Measurements from ENCODE around the gene SDK1.

The SDK1 gene

DNA sequence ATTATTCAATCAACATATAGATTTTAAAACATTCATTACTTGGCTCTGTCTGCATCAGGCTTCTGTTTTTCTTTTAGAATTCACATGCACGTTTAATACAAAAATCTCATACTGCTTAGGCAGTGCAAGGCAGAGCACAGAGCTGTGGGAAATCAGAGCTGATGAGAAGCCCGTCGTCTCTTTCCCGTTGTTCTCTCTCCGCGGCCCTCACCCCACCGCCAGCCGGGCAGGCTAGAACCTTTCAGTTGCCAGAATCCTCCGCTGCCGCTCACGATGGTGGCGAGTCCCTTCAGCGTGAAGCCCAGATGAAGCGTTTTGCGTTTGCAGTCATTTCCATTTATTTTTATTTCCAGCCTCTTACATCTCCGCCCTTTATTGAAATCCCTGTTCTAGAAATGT is 648.2 kb downstream of the SDK1 start:
- no peak for DNase-seq (ENCODE audit: low read depth)
- no peak overlapping the region for H3K4me3 ChIP-seq (ENCODE audit: low read length)
- TF ChIP-seq, protein P1, sequence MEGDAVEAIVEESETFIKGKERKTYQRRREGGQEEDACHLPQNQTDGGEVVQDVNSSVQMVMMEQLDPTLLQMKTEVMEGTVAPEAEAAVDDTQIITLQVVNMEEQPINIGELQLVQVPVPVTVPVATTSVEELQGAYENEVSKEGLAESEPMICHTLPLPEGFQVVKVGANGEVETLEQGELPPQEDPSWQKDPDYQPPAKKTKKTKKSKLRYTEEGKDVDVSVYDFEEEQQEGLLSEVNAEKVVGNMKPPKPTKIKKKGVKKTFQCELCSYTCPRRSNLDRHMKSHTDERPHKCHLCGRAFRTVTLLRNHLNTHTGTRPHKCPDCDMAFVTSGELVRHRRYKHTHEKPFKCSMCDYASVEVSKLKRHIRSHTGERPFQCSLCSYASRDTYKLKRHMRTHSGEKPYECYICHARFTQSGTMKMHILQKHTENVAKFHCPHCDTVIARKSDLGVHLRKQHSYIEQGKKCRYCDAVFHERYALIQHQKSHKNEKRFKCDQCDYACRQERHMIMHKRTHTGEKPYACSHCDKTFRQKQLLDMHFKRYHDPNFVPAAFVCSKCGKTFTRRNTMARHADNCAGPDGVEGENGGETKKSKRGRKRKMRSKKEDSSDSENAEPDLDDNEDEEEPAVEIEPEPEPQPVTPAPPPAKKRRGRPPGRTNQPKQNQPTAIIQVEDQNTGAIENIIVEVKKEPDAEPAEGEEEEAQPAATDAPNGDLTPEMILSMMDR (IDR thresholded peaks at IDR 0.05; ENCODE audit: insufficient read depth, low read depth, low read length, missing control alignments), result no peak

DNA sequence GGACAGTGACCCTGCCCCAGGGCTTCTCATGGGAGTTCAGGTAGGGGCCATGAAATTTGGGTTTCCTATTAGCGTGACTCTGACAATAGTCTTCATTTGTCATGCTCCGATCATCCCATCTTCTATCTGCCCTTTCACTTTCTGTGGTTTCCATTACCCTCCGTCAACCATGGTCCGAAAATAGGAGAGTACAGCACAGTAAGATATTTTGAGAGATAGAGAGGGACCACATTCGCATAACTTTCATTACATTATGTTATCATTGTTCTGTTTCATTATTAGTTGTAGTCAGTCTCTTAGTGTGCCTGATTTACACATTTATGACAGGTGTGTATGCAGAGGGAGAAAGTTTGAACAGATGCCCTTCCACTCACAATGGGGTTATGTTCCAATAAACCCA is 649.2 kb downstream of the SDK1 start:
- no peak for DNase-seq (ENCODE audit: low read depth)
- H3K4me3 ChIP-seq (ENCODE audit: low read length), result no peak overlapping the region
- TF ChIP-seq, protein P1 (IDR thresholded peaks at IDR 0.05; ENCODE audit: insufficient read depth, low read depth, low read length, missing control alignments), result no peak

DNA sequence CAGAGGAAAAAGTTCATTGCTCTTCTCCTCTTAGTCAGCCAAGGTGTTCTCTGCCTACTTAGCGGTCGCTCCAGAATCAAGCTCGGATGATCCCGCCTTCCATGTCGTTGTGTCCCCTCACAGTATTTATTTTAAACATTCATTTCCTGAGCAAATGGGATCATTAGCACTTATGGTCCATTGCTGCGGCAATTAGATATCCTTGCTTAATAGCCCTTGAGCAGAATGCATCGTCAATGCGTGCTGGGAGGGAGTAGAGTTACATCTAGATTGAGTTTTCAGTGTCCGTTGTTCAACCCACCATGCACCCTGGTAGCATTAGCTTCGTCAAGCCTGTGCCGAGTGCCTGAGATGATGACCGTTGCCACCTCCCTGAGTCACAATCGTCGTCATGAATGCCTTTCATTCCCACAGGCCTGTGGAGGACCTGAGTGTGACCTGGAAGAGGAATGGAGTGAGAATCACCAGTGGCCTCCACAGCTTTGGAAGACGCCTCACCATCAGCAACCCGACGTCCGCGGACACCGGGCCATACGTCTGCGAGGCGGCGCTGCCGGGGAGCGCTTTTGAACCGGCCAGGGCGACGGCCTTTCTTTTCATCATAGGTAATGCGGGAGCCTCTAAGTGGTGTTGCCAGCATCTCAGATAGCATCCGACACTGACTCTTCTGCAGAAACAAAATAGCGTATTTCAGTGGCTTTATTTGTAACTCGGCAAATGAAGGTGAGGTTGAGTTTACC is 650.4 kb downstream of the SDK1 start:
- TF ChIP-seq, protein P1 (IDR thresholded peaks at IDR 0.05; ENCODE audit: insufficient read depth, low read depth, low read length, missing control alignments), result no peak
- H3K4me3 ChIP-seq (ENCODE audit: low read length), result no peak overlapping the region
- DNase-seq (ENCODE audit: low read depth), result no peak

- no peak for DNase-seq (ENCODE audit: low read depth)
- no peak overlapping the region for H3K4me3 ChIP-seq (ENCODE audit: low read length)
- TF ChIP-seq, protein P1 (IDR thresholded peaks at IDR 0.05; ENCODE audit: insufficient read depth, low read depth, low read length, missing control alignments), result no peak
Measured at GRCh38 chr7:3953133-3953532, 652.1 kb downstream of the SDK1 start.

DNA sequence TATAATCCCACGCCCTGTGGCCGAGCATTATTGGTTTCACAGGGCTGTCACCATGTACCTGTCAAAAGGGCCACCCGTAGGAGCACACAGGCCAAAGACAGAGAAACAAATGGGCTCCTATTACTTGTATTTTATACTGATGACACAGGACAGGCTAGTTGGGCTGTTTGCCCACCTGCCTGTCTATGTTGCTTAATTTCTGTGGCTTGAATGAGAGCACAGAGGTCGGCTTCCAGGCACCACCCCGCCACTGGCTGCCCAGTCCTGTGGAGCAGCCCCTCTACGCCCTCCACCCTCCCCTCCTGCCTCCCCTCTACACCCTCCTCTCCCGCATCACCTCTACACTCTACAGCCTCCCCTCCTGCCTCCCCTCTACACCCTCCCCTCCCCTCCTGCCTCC is 652.9 kb downstream of the SDK1 start:
- no peak overlapping the region for H3K4me3 ChIP-seq (ENCODE audit: low read length)
- DNase-seq (ENCODE audit: low read depth), result no peak
- TF ChIP-seq, protein P1 (IDR thresholded peaks at IDR 0.05; ENCODE audit: insufficient read depth, low read depth, low read length, missing control alignments), result no peak

DNA sequence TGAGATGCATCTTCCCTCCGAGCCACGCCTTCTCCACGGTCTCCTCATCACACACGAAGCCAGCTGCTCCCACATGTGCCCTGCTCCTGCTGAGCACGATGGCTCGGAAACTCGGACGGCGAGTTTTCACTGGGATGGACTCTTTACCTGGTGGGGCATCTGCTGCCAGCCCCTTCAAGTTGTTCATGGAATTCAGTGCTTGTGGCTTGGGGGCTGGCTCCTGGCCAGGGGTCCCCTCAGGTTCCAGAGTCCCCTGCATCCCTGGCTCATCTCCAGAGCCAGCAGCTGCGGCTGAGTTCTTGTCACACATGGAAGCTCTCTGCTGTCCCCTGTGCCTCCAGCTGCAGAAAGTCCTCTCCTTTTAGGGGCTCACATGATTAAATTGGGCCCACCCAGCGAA is 654.0 kb downstream of the SDK1 start:
- DNase-seq (ENCODE audit: low read depth), result no peak
- no peak overlapping the region for H3K4me3 ChIP-seq (ENCODE audit: low read length)
- TF ChIP-seq, protein P1 (IDR thresholded peaks at IDR 0.05; ENCODE audit: insufficient read depth, low read depth, low read length, missing control alignments), result no peak
